K562 (cell line): ENCODE data around the gene NYNRIN. TPM values are rescaled to one million over a fixed set of nuclear protein-coding genes. Genes with fewer than 3 reads are reported as not detected.

Source experiments
- ATAC-seq: fragments of 200-7000 bp; cut with Tn5 transposase; 3 replicates; pipeline ENCODE4 v1.9.1; 2020; ENCODE audit warnings: moderate library complexity
- BruUV-seq: library from RNA; stranded (reverse); fragments of 400-500 nt; replicated peaks from 2 replicates; lab custom pipeline; 2021; lab: Mats Ljungman, UMichigan
- CTCF ChIA-PET: fragments of 300-600 bp; formaldehyde crosslinking; extraction: SDS; loops from one replicate; lab custom pipeline; 2021; ENCODE audit warnings: low intra/inter-chr PET ratio; lab: Yijun Ruan, JAX
- POLR2A ChIA-PET: fragments of 300-600, 350-650 bp; sonication (Branson Sonifier 250); formaldehyde crosslinking; extraction: SDS; loops from one replicate; lab custom pipeline; 2021; ENCODE audit warnings: antibody characterized with exemption, inconsistent platforms; lab: Yijun Ruan, JAX
- DNase-seq, 4 experiments: peaks; one replicate each; pipeline versions ENCODE4 v3.0.0 to v3.0.0-alpha.2; 2011 to 2018; ENCODE audit warnings: low spot score in 3 of 4, mixed read lengths in 3 of 4; ENCODE audit errors: extremely low read depth in 1 of 4
- FAIRE-seq: peaks from 2 replicates; lab custom pipeline; 2011; peaks lifted over from hg19 to GRCh38; lab: Jason Lieb, UNC
- H2AFZ ChIP-seq: 2 replicates; pipeline ENCODE4 v1.6.0; 2011; ENCODE audit warnings: low read depth, low read length, control low read depth, inconsistent platforms
- H3K27ac ChIP-seq: fragments of 200-600 bp; 3 replicates; pipeline ENCODE4 v1.8.0; 2011; ENCODE audit warnings: low read depth, mild to moderate bottlenecking, control low read depth, inconsistent platforms, low read length, moderate library complexity, mixed read lengths; ENCODE audit errors: extremely low read depth
- H3K27me3 ChIP-seq, 2 experiments: fragments of 300-600 bp in 1 of 2; 2 replicates in 1 of 2; 3 replicates in 1 of 2; pipeline versions ENCODE4 v1.6.0 to v1.8.0; 2011; ENCODE audit warnings: inconsistent platforms in 2 of 2, low read length in 2 of 2, mild to moderate bottlenecking in 1 of 2, mixed read lengths in 1 of 2, moderate library complexity in 1 of 2; ENCODE audit not compliant: control insufficient read depth in 2 of 2, insufficient read depth in 2 of 2
- H3K36me3 ChIP-seq: fragments of 300-600 bp; 3 replicates; pipeline ENCODE4 v1.8.0; 2011; ENCODE audit warnings: mild to moderate bottlenecking, low read length, inconsistent platforms; ENCODE audit not compliant: control insufficient read depth, insufficient read depth
- H3K4me1 ChIP-seq, 2 experiments: fragments of 200-600 bp in 1 of 2; replicated peaks in 1 of 2; 2 replicates in 1 of 2; 3 replicates in 1 of 2; pipeline versions ENCODE4 v1.5.1 to v1.8.0; 2011; ENCODE audit warnings: inconsistent platforms in 2 of 2, low read length in 2 of 2, mild to moderate bottlenecking in 1 of 2, mixed read lengths in 1 of 2, moderate library complexity in 1 of 2; ENCODE audit not compliant: control insufficient read depth in 2 of 2, insufficient read depth in 2 of 2
- H3K4me2 ChIP-seq: 2 replicates; pipeline ENCODE4 v1.6.1; 2011; ENCODE audit warnings: low read length, control low read depth, inconsistent platforms, mixed read lengths; ENCODE audit not compliant: insufficient read depth
- H3K4me3 ChIP-seq: fragments of 200-600 bp; sonication (generic), shearing (Covaris generic); 2 replicates; pipeline ENCODE4 v1.5.1; 2016; ENCODE audit warnings: control low read depth, inconsistent platforms
- H3K79me2 ChIP-seq: fragments of 200-600 bp; 3 replicates; pipeline ENCODE4 v1.8.0; 2011; ENCODE audit warnings: low read length, inconsistent platforms; ENCODE audit not compliant: control insufficient read depth, insufficient read depth
- H3K9ac ChIP-seq, 2 experiments: 2 replicates each; pipeline versions ENCODE4 v1.6.0 to v1.6.1; 2011; ENCODE audit warnings: low read depth in 2 of 2, low read length in 2 of 2, control low read depth in 1 of 2, inconsistent platforms in 1 of 2, mild to moderate bottlenecking in 1 of 2, mixed read lengths in 1 of 2; ENCODE audit not compliant: insufficient read depth in 1 of 2
- H3K9me1 ChIP-seq: one replicate; pipeline ENCODE4 v1.6.0; 2011; ENCODE audit warnings: inconsistent platforms, mild to moderate bottlenecking, low read length, moderate library complexity; ENCODE audit not compliant: control insufficient read depth, insufficient read depth
- H3K9me3 ChIP-seq: replicated peaks from 2 replicates; pipeline ENCODE4 v1.5.1; 2011; ENCODE audit warnings: low read depth, low read length, inconsistent platforms; ENCODE audit not compliant: control insufficient read depth, insufficient read depth
- H4K20me1 ChIP-seq: replicated peaks from 2 replicates; pipeline ENCODE4 v1.6.1; 2011; ENCODE audit warnings: low read length, inconsistent platforms, mixed read lengths; ENCODE audit not compliant: control insufficient read depth, insufficient read depth
- EP300 ChIP-seq: IDR thresholded peaks from 2 replicates; pipeline ENCODE4 v1.6.1; 2012; ENCODE audit warnings: low read length, improper control_type of control experiment
- PHB2 ChIP-seq: fragments of 450-650 bp; IDR thresholded peaks from 2 replicates; pipeline ENCODE4 v1.6.1; 2017; ENCODE audit warnings: low read depth
- RAD21 ChIP-seq, 2 experiments: fragments of 250-450 bp in 1 of 2; fragments of 450-650 bp in 1 of 2; sonication (Bioruptor Pico) in 1 of 2; formaldehyde crosslinking in 1 of 2; IDR thresholded peaks in 1 of 2; conservative IDR thresholded peaks in 1 of 2; 2 replicates each; pipeline versions ENCODE4 v1.4.0 to v1.8.0; 2020 to 2022; ENCODE audit warnings: mild to moderate bottlenecking in 2 of 2, moderate library complexity in 1 of 2
- WGBS: fragments of 100-300 bp; shearing (Covaris generic); methylation state at CpG from one replicate; pipeline ENCODE4 v1.1.6; 2016; ENCODE audit warnings: low coverage, mixed read lengths; ENCODE audit not compliant: insufficient coverage; ENCODE audit errors: missing lambda C conversion rate; 5-methylcytosine and 5-hydroxymethylcytosine counted together
- in situ Hi-C: fragments of 300-500 bp; cut with MboI; formaldehyde crosslinking; loops from 4 replicates; pipeline ENCODE4 v1.15.0; 2018; ENCODE audit warnings: inconsistent platforms, mixed read lengths
- intact Hi-C: fragments of 100-400 bp; cut with micrococcal nuclease; formaldehyde crosslinking; loops from 2 replicates; pipeline ENCODE4 v1.14.2; 2022
- polyA plus RNA-seq, 8 experiments: library from polyadenylated mRNA; depleted of rRNA in 4 of 8; stranded (reverse) in 5 of 8; unstranded in 3 of 8; fragments of >200 nt; fragmentation: Nextera tagmentation in 2 of 8; fragmentation: Illumina TruSeq in 1 of 8; extraction: Ambion mirVana in 2 of 8; extraction: Trizol in 1 of 8; gene quantifications; 2 replicates each; pipeline versions ENCODE4 v1.2.1 to v1.2.3, GENCODE V29; 2011 to 2014; ENCODE audit warnings: inconsistent platforms in 1 of 8, missing spikeins in 1 of 8
- total RNA-seq, 7 experiments: library from RNA; depleted of rRNA in 6 of 7; stranded (reverse); fragments of >200 nt in 6 of 7; fragmentation: Illumina TruSeq in 2 of 7; extraction: Trizol in 2 of 7; gene quantifications; 2 replicates each; pipeline versions ENCODE4 v1.2.1 to v1.2.3, GENCODE V29; 2011 to 2021; ENCODE audit warnings: low replicate concordance in 1 of 7
- TF ChIP-seq, protein P1 (sequence below): fragments of 450-650 bp; IDR thresholded peaks from 2 replicates; pipeline ENCODE4 v1.6.1; 2018; ENCODE audit warnings: mild to moderate bottlenecking, low read depth; ENCODE audit not compliant: partially characterized antibody

NYNRIN gene
- total and polyA plus RNA-seq, 9 of the 15 experiments (the other 6 are each of a cell fraction or from before 2014, with no cell fraction given): 0.04 to 1.2 (median 0.28) TPM

DNA sequence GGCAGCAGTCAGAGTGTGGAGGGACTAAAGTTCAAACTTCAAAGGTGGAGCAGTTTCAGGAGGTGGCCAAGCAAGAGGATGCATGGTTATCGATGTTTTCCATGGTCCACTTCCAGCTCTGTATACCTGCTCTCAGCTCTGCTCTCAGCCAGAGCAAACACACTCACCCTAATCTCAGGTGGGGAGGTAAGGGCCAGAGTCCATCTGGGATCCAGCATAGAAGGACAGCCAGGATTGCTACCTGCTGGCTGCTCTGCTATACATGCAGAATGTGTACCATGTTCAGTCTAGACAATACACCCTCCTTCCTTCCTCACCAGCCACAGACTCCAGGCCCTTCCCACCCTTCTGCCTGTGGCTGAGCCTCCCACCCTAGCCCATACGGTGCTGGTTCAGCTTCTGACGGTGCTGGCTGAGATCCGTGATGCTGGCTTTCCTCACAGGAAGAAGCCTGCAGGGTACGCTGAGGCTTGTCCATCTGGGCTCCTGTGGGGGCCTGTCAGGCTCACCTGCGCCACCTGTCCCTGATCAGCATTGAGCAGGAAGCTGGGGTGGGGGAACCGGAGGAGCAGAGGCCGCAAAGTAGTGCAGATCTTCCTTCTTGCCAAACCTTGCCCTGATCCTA, 28.2 kb downstream of the NYNRIN start:
- Histone ChIP-seq H3K79me2 (peaks cover 12% of the 10 kb centered on the region), H3K9ac (peak overlapping the region in 1 of 2 experiments; percentile 79; a peak in 3 of 4 replicates), H3K4me1 (peaks cover 48 to 52% of the 10 kb centered on the region in 2 experiments), H3K4me2 (no peak overlapping the region; the same call in 1 of the 2 replicates), H3K9me3 (no peaks in the 10 kb centered on the region; the same call in 1 of the 2 replicates), H3K27ac (no peak overlapping the region), H3K4me3 (no peak overlapping the region), H3K9me1 (peaks cover 3% of the 10 kb centered on the region), H3K36me3 (no peaks in the 10 kb centered on the region; the same call in 2 of the 3 replicates), H4K20me1 (peaks cover 2% of the 10 kb centered on the region; the same call in 1 of the 2 replicates), H3K27me3 (no peaks in the 10 kb centered on the region), H2AFZ (no peak overlapping the region)
- TF ChIP-seq, protein P1, sequence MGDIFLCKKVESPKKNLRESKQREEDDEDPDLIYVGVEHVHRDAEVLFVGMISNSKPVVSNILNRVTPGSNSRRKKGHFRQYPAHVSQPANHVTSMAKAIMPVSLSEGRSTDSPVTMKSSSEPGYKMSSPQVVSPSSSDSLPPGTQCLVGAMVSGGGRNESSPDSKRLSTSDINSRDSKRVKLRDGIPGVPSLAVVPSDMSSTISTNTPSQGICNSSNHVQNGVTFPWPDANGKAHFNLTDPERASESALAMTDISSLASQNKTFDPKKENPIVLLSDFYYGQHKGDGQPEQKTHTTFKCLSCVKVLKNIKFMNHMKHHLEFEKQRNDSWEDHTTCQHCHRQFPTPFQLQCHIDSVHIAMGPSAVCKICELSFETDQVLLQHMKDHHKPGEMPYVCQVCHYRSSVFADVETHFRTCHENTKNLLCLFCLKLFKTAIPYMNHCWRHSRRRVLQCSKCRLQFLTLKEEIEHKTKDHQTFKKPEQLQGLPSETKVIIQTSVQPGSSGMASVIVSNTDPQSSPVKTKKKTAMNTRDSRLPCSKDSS: no peak
- TF ChIP-seq RAD21 (CRISPR knock-in tag; conservative IDR thresholded peaks at IDR 0.05 in 1 of 2, IDR thresholded peaks at IDR 0.05 in 1 of 2) (no peak), EP300 (no peak), PHB2 (no peak)
- FAIRE-seq: peak; percentile 70
- no peak for ATAC-seq
- DNase-seq: no peak
- in situ Hi-C loops (no loop called here), intact Hi-C loops (no loop called here)
- CTCF ChIA-PET: interaction anchor here (0.6 kb wide), 1 partner anchor 313 kb away, joined by 3 read pairs; no protein-coding TSS in a partner anchor
- WGBS: 77% methylated on average over 5 of the region's 8 CpGs
- BruUV-seq: no TSS peak
- POLR2A ChIA-PET: interaction anchor here (0.7 to 1.3 kb wide), 3 partner anchors 10 to 233 kb away, joined by 3 read pairs; no protein-coding TSS in a partner anchor
